SU-DHL-6 (cell line): ENCODE results near the gene CKMT2.

Experiments used
- H2AFZ ChIP-seq: fragments of 200-600 bp; sonication (generic); 2 replicates; pipeline ENCODE4 v1.6.1; 2014; ENCODE audit warnings: low read depth, mild to moderate bottlenecking, moderate library complexity, mixed read lengths, antibody characterized with exemption, low read length; ENCODE audit not compliant: severe bottlenecking
- H3F3A ChIP-seq: fragments of 200-600 bp; shearing (Covaris generic); 2 replicates; pipeline ENCODE4 v1.6.0; 2016; ENCODE audit warnings: antibody characterized with exemption, mild to moderate bottlenecking; ENCODE audit not compliant: insufficient read depth
- H3K27ac ChIP-seq: fragments of 200-600 bp; sonication (generic); 2 replicates; pipeline ENCODE4 v1.5.1; 2016; ENCODE audit warnings: low read depth, mild to moderate bottlenecking, low read length, moderate library complexity, mixed read lengths
- H3K27me3 ChIP-seq: fragments of 200-600 bp; sonication (generic), shearing (Covaris generic); 2 replicates; pipeline ENCODE4 v1.6.0; 2014; ENCODE audit warnings: mild to moderate bottlenecking, low read length
- H3K36me3 ChIP-seq: fragments of 200-600 bp; sonication (generic); 2 replicates; pipeline ENCODE4 v1.6.1; 2014; ENCODE audit warnings: mild to moderate bottlenecking, low read length, mixed read lengths
- H3K4me2 ChIP-seq: fragments of 300-600, 200-600 bp; shearing (Covaris generic), sonication (generic); 2 replicates; pipeline ENCODE4 v1.6.0; 2014; ENCODE audit warnings: low read length, low read depth, mild to moderate bottlenecking; ENCODE audit not compliant: poor library complexity, severe bottlenecking
- H3K4me3 ChIP-seq: fragments of 200-600 bp; sonication (generic); 2 replicates; pipeline ENCODE4 v1.5.1; 2014; ENCODE audit warnings: antibody characterized with exemption, low read length, mild to moderate bottlenecking, mixed read lengths; ENCODE audit not compliant: insufficient read depth, poor library complexity, severe bottlenecking
- H3K79me2 ChIP-seq: fragments of 200-600 bp; sonication (generic); 2 replicates; pipeline ENCODE4 v1.6.1; 2014; ENCODE audit warnings: mild to moderate bottlenecking, low read length, moderate library complexity; ENCODE audit not compliant: insufficient read depth
- H3K9ac ChIP-seq: fragments of 200-600 bp; sonication (generic); 2 replicates; pipeline ENCODE4 v1.7.0; 2014; ENCODE audit warnings: mild to moderate bottlenecking, low read length
- H3K9me2 ChIP-seq: fragments of 200-600 bp; sonication (generic); replicated peaks from 2 replicates; pipeline ENCODE4 v1.6.1; 2014; ENCODE audit warnings: low read length; ENCODE audit not compliant: insufficient read depth
- H3K9me3 ChIP-seq: fragments of 200-600 bp; sonication (generic); 2 replicates; pipeline ENCODE4 v1.6.1; 2014; ENCODE audit warnings: low read length, mixed read lengths; ENCODE audit not compliant: insufficient read depth
- H4K20me1 ChIP-seq: fragments of 200-600 bp; sonication (generic); 2 replicates; pipeline ENCODE4 v1.6.1; 2014; ENCODE audit warnings: low read depth, mild to moderate bottlenecking, antibody characterized with exemption, low read length, moderate library complexity, mixed read lengths
- CTCF ChIP-seq: fragments of 200-600 bp; sonication (generic); IDR thresholded peaks from one replicate; pipeline ENCODE4 v1.5.1; 2017; ENCODE audit warnings: antibody characterized with exemption, mild to moderate bottlenecking, low read length, moderate library complexity; ENCODE audit not compliant: insufficient read depth, poor library complexity, severe bottlenecking
- EZH2phosphoT487 ChIP-seq: fragments of 200-600 bp; sonication (generic), shearing (Covaris generic); conservative IDR thresholded peaks from 2 replicates; pipeline ENCODE4 v1.6.1; 2018; ENCODE audit warnings: mild to moderate bottlenecking, antibody characterized with exemption, low read length, moderate library complexity, mixed read lengths

The CKMT2 gene

GRCh38 chr5:81241001-81241400 is 7.9 kb downstream of the CKMT2 start:
- H2AFZ ChIP-seq: no peak overlapping the region
- no peak for TF ChIP-seq EZH2phosphoT487
- no peak for TF ChIP-seq CTCF
- no peaks in the 10 kb centered on the region for H3F3A ChIP-seq
- H3K9ac ChIP-seq: no peak overlapping the region
- no peak overlapping the region for H3K27ac ChIP-seq
- no peaks in the 10 kb centered on the region for H4K20me1 ChIP-seq
- no peak overlapping the region for H3K4me2 ChIP-seq
- H3K79me2 ChIP-seq: no peaks in the 10 kb centered on the region
- H3K9me2 ChIP-seq: no peaks in the 10 kb centered on the region
- H3K36me3 ChIP-seq: no peaks in the 10 kb centered on the region
- H3K9me3 ChIP-seq: no peaks in the 10 kb centered on the region
- H3K4me3 ChIP-seq: no peak overlapping the region
- no peaks in the 10 kb centered on the region for H3K27me3 ChIP-seq

- TF ChIP-seq EZH2phosphoT487: no peak
- TF ChIP-seq CTCF: no peak
- no peaks in the 10 kb centered on the region for H3K27me3 ChIP-seq
- H3K79me2 ChIP-seq: no peaks in the 10 kb centered on the region
- no peaks in the 10 kb centered on the region for H3F3A ChIP-seq
- H3K36me3 ChIP-seq: no peaks in the 10 kb centered on the region
- H3K9me3 ChIP-seq: no peaks in the 10 kb centered on the region
- H3K9me2 ChIP-seq: no peaks in the 10 kb centered on the region
- no peak overlapping the region for H3K27ac ChIP-seq
- no peak overlapping the region for H3K4me2 ChIP-seq
- no peak overlapping the region for H3K4me3 ChIP-seq
- no peaks in the 10 kb centered on the region for H4K20me1 ChIP-seq
- no peak overlapping the region for H2AFZ ChIP-seq
- H3K9ac ChIP-seq: no peak overlapping the region
Measured at GRCh38 chr5:81241961-81242648, 9.0 kb downstream of the CKMT2 start.

GRCh38 chr5:81242906-81243436 is 9.8 kb downstream of the CKMT2 start:
- H3K4me2 ChIP-seq: no peak overlapping the region
- H3K9me2 ChIP-seq: no peaks in the 10 kb centered on the region
- H2AFZ ChIP-seq: no peak overlapping the region
- TF ChIP-seq CTCF: no peak
- TF ChIP-seq EZH2phosphoT487: no peak
- no peak overlapping the region for H3K9ac ChIP-seq
- no peaks in the 10 kb centered on the region for H3K9me3 ChIP-seq
- H3K27me3 ChIP-seq: no peaks in the 10 kb centered on the region
- no peaks in the 10 kb centered on the region for H3K79me2 ChIP-seq
- no peak overlapping the region for H3K4me3 ChIP-seq
- no peaks in the 10 kb centered on the region for H3K36me3 ChIP-seq
- no peak overlapping the region for H3K27ac ChIP-seq
- no peaks in the 10 kb centered on the region for H3F3A ChIP-seq
- no peaks in the 10 kb centered on the region for H4K20me1 ChIP-seq
